CD4-positive, alpha-beta T cell treated with Interleukin-6 at 100 ng/mL for 8 hours (primary cell): ENCODE measurements around the gene FOSL2.

Source experiments
- DNase-seq: peaks from one replicate; pipeline ENCODE4 v3.0.0-alpha.2; 2020; ENCODE audit warnings: mixed read lengths, low spot score

The FOSL2 gene

GRCh38 chr2:28432362-28432761, 39.7 kb downstream of the FOSL2 start:
- DNase-seq: no peak

- DNase-seq: no peak
Observed at GRCh38 chr2:28433215-28433614, 40.6 kb downstream of the FOSL2 start.

DNA sequence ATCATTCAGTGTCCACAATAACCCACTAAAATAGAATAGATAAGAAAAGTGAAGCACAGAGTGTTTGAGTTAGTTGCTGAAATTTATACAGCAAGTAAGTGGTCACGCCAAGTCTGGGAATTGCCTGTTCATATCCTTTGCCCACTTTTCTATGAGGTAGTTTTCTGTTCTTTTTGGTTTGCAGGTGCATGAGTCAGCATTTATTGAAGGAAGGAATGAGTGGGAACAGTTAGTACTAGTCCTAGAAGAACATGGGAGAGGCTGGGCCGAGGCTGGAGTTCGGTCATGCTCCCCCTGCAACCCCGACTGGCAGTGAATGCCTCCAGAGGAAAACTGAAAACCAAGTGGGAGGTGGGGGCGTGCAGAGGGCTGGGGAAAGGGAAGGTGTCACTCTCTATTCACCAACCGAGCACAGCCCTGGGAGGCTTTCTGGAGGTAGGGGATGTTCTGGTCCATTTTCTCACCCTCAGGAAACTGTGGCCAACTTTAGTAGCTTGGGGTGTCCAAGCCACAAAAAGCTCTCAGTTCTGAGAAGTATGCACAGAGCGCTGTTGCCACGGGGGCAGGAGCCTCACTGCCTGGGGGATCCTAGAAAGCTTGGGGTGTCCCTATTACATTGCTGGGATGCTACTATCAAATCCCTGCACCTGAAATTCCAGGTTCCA, 41.4 kb downstream of the FOSL2 start:
- no peak for DNase-seq

DNA sequence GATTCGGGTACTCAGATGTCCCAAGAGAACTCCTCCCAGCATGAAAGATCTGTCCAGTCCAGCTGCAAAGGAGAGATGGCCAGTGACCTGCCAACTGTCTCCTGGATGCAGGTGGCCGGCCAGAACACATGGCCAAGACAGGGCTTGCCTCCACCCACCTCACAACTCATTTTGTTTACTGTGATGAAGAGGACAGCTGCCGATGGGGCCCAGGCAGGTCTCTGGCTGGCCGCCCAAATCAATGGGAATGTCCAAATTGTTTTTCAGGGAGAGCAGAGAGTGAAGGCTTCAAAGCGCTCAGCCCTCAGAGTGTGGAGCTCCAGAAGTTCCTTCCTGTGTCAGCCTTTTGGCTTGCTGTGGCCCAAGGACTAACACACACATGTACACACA, 41.9 kb downstream of the FOSL2 start:
- DNase-seq: no peak

DNA sequence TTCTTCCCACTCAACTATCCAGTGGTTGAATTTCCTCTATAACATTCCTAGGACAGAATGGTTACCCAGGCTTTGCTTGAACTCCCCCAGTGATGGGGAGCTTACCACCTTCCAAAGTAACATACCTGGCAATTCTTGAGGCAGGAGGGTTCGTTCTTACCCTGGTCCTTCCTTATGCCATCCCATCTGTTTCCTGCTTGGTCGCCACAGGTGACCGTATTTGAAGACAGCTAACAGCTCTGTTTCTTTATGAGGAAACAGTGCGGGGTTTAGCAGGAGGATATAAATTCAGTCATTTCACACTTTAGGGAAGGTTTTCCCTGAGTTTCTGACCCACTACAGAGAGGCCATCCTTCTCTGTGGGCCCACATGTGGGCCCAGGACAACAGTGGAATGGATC, 42.6 kb downstream of the FOSL2 start:
- DNase-seq: no peak

- DNase-seq: no peak
Observed at GRCh38 chr2:28435814-28436351, 43.2 kb downstream of the FOSL2 start.

DNA sequence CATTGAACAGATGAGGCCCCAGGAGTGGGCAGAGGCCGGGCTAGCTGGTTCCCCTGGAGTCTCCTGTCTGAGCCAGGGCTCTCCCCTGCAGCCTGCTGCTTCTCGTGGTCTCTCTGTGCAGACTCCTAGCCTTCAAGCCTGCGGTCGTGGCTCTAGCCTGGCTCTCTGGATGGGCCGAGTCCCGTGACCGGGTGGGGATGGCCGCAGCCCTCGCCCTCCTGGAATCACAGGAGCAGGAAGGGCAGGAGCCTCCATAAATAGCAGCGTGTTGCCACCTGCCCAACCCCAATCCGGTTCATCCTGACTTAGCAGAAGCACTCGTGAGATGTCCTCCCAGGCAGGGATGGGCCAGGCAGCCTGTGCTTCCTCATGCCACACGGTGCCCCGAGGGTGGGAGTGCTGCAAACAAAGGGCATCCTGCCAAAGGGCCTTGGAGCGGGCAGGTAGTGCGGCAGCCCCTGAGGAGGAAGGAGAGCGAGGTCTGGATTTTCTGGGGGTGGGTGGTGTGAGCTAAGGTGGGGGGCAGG, 43.9 kb downstream of the FOSL2 start:
- no peak for DNase-seq

- no peak for DNase-seq
Observed at GRCh38 chr2:28437149-28437835, 44.6 kb downstream of the FOSL2 start.

- no peak for DNase-seq
Observed at GRCh38 chr2:28437918-28438317, 45.3 kb downstream of the FOSL2 start.

DNA sequence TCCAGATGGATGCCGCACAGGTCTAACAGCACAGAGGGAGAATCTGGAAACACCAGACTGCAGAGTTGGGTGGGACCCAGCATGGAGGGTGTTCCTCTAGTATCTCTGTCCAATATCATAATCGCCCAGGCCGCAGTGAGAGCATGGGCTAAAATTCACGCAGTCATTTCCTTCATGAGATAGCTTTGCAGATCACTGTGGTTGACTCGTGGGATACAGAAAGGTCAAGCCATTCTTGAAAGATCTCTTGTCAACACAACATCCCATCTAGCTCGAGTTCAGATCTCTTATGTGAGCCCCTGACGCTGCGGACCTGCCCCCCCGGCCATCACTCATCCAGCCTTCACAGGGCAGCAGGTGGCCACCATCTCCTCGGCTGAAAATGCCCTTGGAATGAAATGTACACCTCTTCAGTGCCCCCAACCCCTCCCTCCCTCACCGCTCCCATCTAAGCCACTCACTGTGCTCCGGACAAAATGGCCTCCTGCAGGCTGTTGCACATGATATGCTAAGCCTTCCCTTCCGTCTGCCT, 45.9 kb downstream of the FOSL2 start:
- no peak for DNase-seq

GRCh38 chr2:28439127-28439526, 46.5 kb downstream of the FOSL2 start:
- DNase-seq: no peak

- DNase-seq: no peak
Observed at GRCh38 chr2:28439763-28440162, 47.1 kb downstream of the FOSL2 start.

DNA sequence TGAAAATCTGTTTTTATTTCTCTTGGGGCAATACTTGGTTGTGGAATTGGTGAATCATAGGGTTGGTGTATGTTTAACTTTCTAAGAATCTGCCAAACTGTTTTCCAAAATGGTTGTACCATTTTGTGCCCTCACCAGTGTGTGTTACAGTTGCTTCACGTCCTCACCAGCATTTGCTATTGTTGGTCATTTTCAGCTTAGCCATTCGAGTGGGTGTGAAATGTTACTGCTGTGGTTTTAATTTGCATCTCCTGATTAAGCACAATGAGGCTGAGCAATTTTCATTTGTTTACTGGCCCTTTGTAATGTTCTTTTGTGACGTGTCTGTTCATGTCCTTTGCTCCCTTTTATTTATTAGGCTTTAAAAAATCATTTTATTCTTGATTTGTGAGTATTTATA, 49.7 kb downstream of the FOSL2 start:
- DNase-seq: no peak

DNA sequence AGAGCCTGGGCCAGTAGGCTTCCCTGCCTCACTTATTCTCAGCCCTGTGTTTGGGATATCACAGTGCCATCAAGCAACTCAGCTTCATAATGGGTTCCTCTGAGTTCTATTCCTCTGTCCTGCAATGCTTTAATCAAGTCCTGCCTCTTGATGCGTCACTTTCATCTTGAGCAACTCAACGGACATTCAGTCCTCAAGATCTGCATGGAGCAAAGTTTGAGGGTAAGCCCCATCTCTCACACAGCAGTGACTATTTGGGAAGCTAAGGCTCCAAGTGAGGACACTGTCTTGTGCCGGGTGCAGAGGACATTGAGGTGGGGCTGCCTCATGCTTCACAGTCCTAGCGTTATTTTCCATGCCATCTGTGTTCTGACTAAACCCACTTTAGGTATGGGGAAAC, 52.3 kb downstream of the FOSL2 start:
- no peak for DNase-seq

- no peak for DNase-seq
Observed at GRCh38 chr2:28445448-28446258, 53.0 kb downstream of the FOSL2 start.

DNA sequence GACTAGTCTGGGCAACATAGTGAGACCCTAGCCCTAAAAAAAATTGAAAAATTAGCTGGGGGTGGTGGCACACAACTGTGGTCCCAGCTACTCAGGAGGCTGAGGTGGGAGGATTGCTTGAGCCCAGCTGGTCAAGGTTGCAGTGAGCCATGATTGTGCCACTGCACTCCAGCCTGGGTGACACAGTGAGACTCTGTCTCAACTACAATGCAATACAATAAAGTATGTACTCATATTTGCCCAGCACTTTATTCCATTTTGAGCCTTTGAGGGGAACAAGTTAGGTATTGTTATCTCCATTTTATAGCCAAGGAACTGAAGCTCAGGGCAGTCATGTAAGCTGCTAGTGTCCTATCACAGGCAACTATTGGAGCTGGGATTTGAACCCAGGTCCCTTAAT, 53.9 kb downstream of the FOSL2 start:
- no peak for DNase-seq

GRCh38 chr2:28447086-28447485, 54.4 kb downstream of the FOSL2 start:
- DNase-seq: no peak

- DNase-seq: no peak
Observed at GRCh38 chr2:28447943-28448792, 55.5 kb downstream of the FOSL2 start.

DNA sequence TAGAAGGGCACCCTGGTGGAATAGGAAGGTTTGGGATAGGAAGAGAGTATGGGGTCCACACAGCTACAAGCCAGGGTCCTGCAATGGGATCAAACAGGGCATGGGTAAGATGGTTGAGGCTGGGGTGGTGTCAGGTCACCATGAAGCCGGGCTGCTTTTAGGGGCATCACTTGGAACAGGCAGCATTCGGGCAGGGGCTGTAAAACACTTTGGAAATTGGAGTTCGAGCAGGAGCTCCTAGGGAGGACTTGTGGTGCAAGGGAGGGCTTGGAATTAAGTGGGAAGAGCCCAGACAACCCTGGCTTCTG, 56.1 kb downstream of the FOSL2 start:
- no peak for DNase-seq

DNA sequence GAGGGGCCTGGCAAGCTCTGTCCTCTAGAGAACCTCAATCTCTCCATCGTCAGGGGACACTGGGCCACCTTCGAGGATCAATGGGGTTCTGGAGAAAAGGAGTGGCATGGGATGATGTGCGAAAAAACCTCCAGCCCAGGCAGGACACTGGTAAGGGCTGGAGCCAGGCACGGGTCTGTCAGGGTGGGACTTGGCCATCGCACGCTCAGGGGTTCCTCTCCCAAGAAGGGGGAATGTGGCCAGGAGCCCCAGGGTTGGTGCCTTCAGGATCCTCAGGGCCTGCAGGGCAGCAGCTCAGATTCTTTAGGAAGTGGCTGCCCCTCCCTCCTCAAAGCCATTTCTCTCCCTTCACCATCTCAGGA, 56.4 kb downstream of the FOSL2 start:
- DNase-seq: no peak

GRCh38 chr2:28449488-28450395, 57.1 kb downstream of the FOSL2 start:
- no peak for DNase-seq
